ENCODE results near the gene FOXA3.

FOXA3 gene

GRCh38 chr19:45874620-45874966, 10.5 kb downstream of the FOXA3 start:
- DNase-seq (ENCODE audit: low spot score), result no peak

DNA sequence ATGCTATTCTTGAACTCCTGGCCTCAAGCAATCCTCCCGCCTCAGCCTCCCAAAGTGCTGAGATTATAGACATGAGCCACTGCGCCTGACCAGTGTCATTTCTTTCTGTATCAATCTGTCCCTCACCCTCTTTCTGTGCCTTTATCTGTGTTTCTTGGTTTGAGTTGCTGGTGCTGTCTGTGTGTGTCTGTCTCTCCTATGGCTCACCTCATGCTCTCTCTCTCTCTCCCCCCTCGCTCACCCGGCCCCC, 12.0 kb downstream of the FOXA3 start:
- DNase-seq (ENCODE audit: low spot score), result no peak

GRCh38 chr19:45876411-45877197, 12.5 kb downstream of the FOXA3 start:
- DNase-seq (ENCODE audit: low spot score), result peak; percentile 48

GRCh38 chr19:45878043-45878794, 14.1 kb downstream of the FOXA3 start:
- peak; percentile 59 for DNase-seq (ENCODE audit: low spot score)

- DNase-seq (ENCODE audit: low spot score), result no peak
Measured at GRCh38 chr19:45879055-45879454, 14.9 kb downstream of the FOXA3 start.

GRCh38 chr19:45879971-45880370, 15.8 kb downstream of the FOXA3 start:
- DNase-seq (ENCODE audit: low spot score), result no peak

- no peak for DNase-seq (ENCODE audit: low spot score)
Measured at GRCh38 chr19:45881082-45881908, 17.2 kb downstream of the FOXA3 start.

DNA sequence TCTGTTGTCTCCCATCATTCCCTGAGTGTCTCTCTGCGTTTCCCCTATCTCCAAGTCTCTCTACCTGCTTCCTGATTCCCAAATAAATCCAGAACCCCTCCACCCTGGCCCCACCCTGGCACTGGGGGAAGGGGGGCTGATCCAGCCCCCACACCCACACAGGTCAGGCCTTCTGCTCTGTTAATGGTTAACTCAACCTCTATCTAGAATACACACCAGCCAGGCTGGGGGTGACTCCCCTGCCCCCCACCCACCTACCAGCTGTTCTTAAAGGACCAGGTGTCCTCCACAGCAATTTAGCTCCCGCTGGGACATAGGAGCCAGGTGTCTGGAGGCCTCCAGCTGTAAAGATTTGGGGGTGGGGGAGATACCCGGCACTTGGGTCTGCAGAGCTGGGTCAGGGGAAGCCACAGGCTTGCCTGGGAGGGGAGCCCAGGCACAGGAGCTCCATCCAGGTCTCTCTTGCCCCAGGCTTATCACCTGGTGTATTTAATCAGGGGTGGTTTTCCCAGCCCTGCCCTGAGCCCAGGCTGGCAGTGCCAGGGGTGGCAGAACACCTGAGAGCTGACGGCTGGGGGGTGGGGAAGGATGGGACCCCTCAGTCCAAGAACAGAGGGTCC, 17.9 kb downstream of the FOXA3 start:
- peak; percentile 43 for DNase-seq (ENCODE audit: low spot score)

DNA sequence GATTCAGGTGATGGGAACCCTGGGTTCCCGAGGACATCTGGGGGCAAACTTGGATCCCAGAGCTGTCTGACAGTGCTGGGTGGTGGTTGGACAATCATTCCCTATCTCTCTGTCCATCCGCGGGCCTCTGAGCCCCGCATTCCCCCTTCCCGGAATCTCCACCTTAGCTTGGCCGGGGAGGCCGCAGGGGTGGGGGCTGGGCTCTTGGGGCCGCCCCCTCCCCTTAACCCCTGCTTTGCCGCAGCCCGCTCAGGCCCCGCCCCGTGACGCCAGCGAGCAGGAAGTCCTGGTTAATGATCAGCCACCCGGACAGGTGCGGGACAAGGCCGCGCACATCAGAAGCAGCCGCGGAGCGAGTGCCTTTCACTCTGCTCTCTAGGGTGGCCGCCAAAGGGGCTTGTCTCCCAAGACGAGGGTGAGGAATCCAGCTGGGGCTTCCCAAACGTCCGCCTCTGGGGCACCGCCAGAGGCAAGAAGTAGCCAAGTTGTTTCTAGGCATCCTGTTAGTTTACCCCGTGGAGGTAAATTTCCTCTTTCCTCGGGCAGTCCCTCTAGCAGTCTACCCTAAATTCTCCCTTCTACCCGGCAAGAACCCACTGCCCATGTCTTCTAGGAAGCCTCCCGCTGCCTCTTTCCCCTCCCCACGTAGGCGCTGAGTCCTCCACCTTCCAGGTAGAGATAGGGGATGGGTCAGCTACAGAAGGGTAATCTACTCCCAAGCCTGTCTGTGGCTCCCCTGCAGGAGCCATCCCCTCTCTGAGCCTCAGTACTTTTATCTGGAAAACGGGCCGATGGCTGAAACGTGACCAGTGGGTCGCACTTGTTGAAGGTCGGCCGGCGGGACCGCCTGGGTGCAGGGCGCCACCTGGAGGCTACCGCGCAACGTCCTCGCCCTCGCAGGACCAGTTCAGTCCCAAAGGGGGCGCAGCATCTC, 18.8 kb downstream of the FOXA3 start:
- peak; percentile 90 for DNase-seq (ENCODE audit: low spot score)

DNA sequence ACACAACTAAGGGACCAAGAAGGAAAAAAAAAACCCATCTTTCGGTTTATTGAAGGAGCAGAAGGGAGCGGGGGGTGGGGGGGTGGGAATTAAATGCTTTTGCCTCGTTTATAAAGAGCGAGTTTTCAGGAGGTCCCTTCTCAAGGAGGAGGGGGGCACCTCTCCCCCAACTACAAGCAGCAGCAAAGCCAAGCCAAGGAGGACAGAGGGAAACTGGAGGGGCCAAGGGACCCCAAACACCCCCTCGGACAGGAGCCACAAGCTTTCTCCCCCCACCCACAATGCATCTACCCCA, 19.4 kb downstream of the FOXA3 start:
- DNase-seq (ENCODE audit: low spot score), result no peak

DNA sequence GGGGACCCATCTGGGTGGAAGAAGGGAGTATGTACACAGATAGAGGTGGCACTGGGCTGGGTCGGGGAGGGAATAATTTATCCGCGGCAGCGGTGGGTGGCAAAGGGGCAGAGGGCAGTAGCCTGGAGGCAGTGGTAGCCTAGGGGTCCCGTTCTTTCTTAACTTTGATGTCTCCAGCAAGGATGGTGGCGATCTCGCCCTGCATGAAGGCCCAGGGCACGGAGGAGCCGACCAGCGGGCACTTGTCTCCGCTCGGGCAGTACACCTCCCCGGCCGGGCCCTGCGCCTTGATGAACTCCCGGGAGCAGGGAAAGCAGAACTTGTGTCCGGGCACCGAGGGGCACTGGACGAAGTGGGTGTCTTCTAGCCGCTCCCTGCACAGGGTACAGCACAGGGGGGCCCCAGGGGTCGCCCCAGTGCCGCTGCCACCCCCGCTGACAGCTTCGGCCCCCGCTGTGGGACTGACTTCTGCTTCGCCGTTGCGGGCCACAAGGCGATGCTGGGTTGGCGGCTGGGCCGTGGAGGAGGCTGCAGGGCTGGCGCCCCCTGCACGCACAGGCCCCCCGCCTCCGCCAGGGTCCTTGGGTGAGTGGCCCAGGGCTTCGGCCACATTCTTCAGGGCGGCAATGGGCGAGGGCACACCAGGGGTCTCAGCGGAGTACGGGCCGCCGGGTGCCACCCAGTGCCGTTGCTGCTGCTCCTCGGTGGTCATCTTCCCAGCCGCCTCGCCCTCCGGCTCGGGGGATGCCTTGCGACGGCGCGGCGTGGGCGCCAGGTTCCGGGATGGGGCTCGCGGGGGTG, 20.0 kb downstream of the FOXA3 start:
- DNase-seq (ENCODE audit: low spot score), result no peak

DNA sequence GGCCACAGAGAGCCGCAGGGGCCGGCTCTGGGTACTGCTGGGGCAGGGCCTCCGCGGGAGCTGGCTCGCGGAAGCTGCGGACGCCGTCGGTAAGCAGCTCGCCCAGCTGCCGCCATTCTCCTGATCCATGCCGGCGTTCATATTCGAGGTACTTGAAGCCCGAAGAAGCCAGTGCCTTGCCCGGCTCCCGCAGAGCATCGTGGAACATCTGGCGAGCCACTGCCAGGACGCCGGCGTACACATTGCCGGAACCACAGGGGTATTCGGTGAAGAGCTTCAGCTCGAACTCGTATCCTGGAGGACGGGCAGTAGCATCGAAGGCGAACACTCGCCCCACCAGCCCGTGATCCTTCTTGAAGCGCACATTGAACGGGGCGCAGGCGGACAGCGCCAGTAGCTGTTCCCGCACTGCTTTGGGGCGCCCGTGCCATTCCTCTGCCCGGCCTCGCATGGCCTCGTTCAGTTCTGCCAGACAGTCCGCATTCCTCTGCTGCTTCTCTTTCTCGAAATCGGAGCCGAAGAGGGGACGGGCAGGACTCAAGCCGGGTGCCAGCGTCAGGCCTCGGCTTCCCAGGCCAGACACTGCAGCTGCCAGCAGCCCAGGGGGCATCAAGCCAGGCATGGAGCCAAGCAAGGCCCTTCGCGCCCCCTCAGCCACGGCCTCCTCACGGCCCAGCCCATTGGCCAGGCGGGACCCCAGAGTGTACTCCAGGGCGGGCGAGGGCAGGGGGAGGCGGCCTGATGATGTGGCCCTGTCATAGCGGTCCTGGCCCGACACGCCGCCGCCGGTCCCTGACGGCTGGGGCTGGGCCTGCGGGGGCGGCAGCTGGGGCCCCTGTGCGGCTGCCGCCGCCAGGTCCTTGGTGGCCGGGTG, 20.8 kb downstream of the FOXA3 start:
- no peak for DNase-seq (ENCODE audit: low spot score)

GRCh38 chr19:45885556-45886426, 21.7 kb downstream of the FOXA3 start, which contains the start of gene IRF2BP1:
TSS of gene IRF2BP1 (minus strand) at chr19:45886141. CDS start at chr19:45885774, 367 bp downstream.
- peak; percentile 92 for DNase-seq (ENCODE audit: low spot score)

DNA sequence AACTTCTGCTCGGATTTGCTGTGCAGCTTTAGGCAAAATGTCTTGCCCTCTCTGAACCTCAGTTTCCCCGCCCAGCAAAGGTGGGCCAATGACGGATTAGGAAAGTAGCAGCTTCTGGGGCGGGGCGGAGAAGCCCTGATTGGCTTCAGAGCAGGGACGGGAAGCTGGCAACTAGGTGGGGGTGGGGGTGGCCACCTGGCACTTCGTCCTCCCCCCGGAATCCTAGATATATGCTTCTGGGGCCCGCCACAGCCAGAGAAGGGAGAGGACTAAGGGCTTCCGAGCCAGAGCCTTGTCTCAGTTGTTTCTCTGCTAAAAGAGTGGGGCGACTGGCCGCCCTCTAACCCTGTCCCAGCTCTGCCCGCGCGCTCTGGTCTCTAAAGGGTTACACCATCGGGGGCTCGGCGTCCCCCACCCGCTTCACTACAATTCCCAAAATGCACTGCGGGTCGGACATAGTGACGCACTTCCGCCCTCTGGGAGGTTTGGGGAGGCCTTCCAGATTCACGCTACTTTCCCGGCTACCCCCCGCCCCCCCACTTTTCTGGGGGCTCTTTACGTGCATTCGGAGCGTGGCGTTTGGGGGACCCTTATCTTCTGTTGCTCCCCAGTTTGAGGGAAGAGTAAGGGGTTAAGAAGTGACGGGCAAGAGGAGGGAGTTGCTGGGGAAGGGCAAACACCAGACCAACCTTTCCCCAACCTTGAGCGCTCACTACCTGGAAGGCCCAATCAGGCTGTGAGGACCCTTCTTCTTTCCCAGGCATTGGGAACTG, 22.5 kb downstream of the FOXA3 start:
- peak; percentile 91 for DNase-seq (ENCODE audit: low spot score)

DNA sequence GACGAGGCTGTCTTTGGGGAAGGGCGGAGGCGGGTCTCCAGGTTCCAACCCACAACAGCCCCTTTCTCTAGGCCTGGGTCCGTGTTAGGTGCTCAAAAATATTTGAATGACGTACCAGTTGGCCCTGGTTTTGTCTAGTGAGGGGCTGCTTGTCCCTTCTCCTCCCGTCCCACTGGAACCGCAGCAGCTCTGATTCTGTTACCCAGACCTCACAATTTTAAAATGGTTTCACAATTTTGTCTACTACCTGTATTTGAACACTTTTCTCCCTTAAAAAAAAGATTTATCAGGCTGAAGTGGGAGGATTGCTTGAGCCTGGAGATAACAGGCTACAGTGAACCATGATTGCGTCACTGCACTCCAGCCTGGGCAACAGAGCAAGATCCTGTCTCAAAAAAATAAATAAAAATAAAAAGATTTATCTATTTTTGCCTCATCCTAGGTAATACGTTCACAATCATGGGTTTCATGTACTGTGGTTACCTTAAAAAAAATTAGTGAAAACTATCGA, 23.1 kb downstream of the FOXA3 start:
- DNase-seq (ENCODE audit: low spot score), result no peak

- no peak for DNase-seq (ENCODE audit: low spot score)
Measured at GRCh38 chr19:45889210-45889885, 25.2 kb downstream of the FOXA3 start.

- DNase-seq (ENCODE audit: low spot score), result no peak
Measured at GRCh38 chr19:45890877-45891276, 26.8 kb downstream of the FOXA3 start.

Data from kidney tubule cell (primary cell).